Neural cell (in vitro differentiated cells): ENCODE measurements around the gene CDKAL1.

Source experiments
- CTCF ChIP-seq: fragments of 450-650 bp; IDR thresholded peaks from 2 replicates; pipeline ENCODE4 v1.5.1; 2014; ENCODE audit warnings: antibody characterized with exemption, mild to moderate bottlenecking, moderate library complexity; ENCODE audit not compliant: poor library complexity, severe bottlenecking
- POLR2AphosphoS5 ChIP-seq: IDR thresholded peaks from 2 replicates; pipeline ENCODE4 v1.6.1; 2012

DNA sequence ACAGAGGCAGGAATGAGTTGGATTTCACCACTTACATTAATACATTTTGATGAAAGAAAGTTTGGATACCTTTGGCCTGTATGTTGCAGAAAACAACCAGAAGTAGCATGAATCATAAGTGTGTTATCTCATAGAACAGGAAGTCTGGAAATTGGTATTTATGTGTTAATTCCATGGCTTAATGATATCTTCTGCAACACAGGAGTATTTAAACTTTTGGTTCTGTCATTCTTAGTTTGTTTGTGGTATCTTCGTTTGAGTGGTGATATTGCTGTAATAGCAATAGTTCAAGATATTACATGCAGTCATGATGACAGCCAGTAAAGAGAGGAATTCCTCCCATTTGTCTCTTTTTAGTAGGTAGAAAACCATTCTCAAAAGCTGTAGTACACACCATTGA lies 177.3 kb downstream of the CDKAL1 start:
- no peak for TF ChIP-seq POLR2AphosphoS5
- no peak for TF ChIP-seq CTCF
